Adrenal gland (tissue), 5 donors: ENCODE results near the gene MCU.

ENCODE experiments used
- CTCF ChIP-seq, 6 experiments: fragments of 450-650 bp in 4 of 6; fragments of 200-600 bp in 2 of 6; sonication (generic) in 1 of 6; IDR thresholded peaks; 1 replicate in 5 of 6; 2 replicates in 1 of 6; pipeline versions ENCODE4 v1.5.1 to v1.8.0; 2016 to 2021; ENCODE audit warnings: antibody characterized with exemption in 6 of 6, mild to moderate bottlenecking in 2 of 6, moderate library complexity in 1 of 6
- POLR2A ChIP-seq, 2 donors: fragments of 450-650 bp; IDR thresholded peaks; one replicate each; pipeline ENCODE4 v1.6.1; 2017; ENCODE audit warnings: antibody characterized with exemption in 2 of 2, mild to moderate bottlenecking in 2 of 2, moderate library complexity in 1 of 2
- donor health status: DM: no; HTN: no; CAD: no.

DNA sequence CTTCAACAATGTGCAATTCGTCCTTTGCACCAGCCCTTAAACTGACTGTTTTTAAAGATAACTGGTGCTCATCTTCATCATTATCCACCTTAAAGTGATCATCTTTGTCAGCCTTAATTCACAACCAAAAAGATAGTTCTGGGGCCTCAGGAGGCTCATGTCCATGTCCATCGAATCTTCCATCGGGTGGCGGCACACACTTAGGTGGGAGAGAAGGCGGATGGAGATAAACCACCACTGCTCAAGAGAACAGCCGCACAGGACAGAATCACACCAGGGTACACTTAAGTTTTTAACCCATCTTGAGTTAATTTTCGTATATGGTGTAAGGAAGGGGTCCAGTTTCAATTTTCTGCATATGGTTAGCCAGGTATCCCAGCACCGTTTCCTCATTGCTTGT is 226.4 kb downstream of the MCU start:
- TF ChIP-seq CTCF (IDR thresholded peaks at IDR 0.05) (no peak), POLR2A (IDR thresholded peaks at IDR 0.05) (no peak)
